Measurements from ENCODE around the gene ERP44.
"Not testable (repeated sequence)": the region's sequence is repeated elsewhere in the genome, so short reads cannot be mapped to it uniquely, and the experiment has no call there.

Gene ERP44

DNA sequence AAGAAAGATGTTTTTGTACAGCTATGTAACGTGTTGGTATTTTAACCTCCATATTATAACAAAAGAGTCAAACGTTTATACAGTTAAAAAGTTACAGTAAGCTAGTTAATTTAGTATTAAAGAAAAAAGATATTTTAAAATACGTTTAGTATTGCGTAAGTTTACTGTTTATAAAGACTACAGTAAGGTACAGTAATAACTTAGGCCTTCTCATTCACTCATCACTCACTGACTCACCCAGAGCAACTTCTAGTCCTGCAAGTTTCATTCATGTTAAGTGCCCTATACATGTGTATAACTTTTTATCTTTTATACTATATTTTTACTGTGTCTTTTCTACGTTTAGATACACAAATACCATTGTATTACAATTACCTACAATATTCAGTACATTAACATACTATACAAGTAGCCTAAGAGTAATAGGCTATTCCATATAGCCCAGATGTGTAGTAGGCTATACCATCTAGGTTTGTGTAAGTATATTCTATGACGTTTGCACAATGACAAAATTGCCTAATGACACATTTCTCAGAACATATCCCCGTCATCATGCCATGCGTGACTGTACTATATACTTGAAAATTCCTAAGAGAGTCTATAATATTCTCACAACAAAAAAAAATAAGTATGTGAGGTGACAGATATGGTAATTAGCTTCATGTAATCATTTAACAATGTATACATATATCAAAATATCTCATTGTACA, 33.8 kb downstream of the ERP44 start:
- Histone ChIP-seq H3K9ac (ENCODE audit: low read length) (no peak overlapping the region), H3K4me1 (ENCODE audit: insufficient read depth, low read length) (peaks cover 3% of the 10 kb centered on the region), H3K9me3 (ENCODE audit: low read length) (no peaks in the 10 kb centered on the region), H3K36me3 (ENCODE audit: insufficient read depth, low read length) (no peaks in the 10 kb centered on the region), H3K27ac (ENCODE audit: low read depth, low read length) (no peak overlapping the region), H3K4me3 (ENCODE audit: low read depth in 1 of 2, low read length in 2 of 2) (no peak overlapping the region), H3K27me3 (ENCODE audit: control insufficient read depth in 1 of 2, insufficient read depth in 2 of 2, low read length in 2 of 2) (no peaks in the 10 kb centered on the region)

DNA sequence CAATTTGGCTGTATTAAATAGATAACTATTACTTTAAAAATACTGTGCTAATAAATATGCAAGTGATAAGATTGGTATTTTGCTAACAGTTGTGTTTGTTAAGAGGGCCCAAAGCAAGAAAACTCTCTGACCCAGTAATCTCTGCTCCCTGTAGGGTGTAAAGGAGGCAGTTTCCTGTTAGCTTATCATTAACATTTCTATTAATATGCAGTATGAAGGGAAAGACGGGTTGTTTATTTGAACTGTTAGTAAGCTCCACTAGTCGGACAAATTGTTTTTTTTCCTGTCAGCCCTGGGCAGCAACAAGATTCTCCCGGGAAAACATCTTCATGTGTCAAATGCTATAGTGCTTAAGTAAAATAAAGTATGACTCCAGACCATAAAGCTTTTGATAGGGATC, 35.6 kb downstream of the ERP44 start:
- H3K9ac ChIP-seq (ENCODE audit: low read length), result no peak overlapping the region
- no peaks in the 10 kb centered on the region for H3K9me3 ChIP-seq (ENCODE audit: low read length)
- H3K27ac ChIP-seq (ENCODE audit: low read depth, low read length), result no peak overlapping the region
- peaks cover 3% of the 10 kb centered on the region for H3K4me1 ChIP-seq (ENCODE audit: insufficient read depth, low read length)
- H3K36me3 ChIP-seq (ENCODE audit: insufficient read depth, low read length), result peaks cover 11% of the 10 kb centered on the region
- no peaks in the 10 kb centered on the region for H3K27me3 ChIP-seq (ENCODE audit: control insufficient read depth in 1 of 2, insufficient read depth in 2 of 2, low read length in 2 of 2)
- no peak overlapping the region for H3K4me3 ChIP-seq (ENCODE audit: low read depth in 1 of 2, low read length in 2 of 2)

DNA sequence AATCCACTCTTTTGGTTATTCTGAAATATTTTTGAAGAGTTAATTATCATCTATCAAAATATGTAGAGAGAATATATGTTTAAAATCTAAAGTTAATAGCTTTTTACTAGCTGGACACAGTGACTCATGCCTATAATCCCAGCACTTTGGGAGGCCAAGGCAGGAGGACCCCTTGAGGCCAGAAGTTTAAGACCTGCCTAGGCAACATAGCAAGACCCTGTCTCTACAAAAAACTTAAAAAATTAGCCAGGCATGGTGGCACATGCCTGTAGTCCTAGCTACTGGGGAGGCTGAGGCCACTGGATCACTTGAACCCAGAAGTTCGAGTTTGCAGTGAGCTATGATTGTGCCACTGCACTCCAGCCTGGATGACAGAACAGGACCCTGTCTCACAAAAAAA, 36.1 kb downstream of the ERP44 start:
- not testable (repeated sequence) for H3K27me3 ChIP-seq (ENCODE audit: control insufficient read depth in 1 of 2, insufficient read depth in 2 of 2, low read length in 2 of 2); H3K27ac ChIP-seq (ENCODE audit: low read depth, low read length); H3K9ac ChIP-seq (ENCODE audit: low read length); H3K4me1 ChIP-seq (ENCODE audit: insufficient read depth, low read length); H3K9me3 ChIP-seq (ENCODE audit: low read length); H3K4me3 ChIP-seq (ENCODE audit: low read depth in 1 of 2, low read length in 2 of 2)
- H3K36me3 ChIP-seq (ENCODE audit: insufficient read depth, low read length), result peaks cover 11% of the 10 kb centered on the region

DNA sequence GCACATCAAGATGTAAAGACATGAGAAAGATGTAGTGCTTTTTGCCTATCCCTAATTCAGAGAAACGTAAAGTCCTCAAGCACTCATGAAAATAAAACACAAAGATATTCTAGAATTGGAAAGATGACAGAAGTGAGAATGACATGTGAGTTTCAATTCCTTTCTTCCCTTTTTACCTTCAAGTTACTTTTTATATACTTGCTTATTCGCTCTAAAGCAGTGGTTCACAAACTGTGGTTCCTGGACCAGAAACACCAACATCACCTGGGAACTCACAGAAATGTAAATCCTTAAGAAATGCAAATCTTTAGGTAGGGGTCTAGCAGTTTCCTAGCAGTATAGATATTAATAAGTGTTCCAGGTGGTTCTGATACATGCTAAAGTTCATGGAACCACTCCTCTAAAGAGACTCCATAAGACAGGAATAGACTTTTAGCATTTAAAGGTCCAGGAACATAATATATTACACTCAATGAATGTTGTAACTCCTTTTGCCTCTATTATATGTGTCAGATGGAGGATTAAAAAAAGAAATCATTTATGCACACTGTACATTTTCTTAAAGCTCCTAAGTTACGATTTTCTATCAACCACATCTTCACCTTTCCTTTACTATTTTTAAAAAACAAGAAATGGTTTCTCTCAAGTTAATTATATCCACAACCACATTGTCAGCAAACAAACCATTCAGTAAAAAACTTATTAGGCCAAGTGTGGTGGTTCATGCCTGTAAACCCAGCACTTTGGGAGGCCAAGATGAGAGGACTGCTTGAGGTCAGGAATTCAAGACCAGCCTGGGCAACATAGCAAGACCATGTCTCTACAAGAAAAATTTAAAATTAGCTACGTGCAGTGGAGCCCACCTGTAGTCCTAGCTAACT, 39.9 kb downstream of the ERP44 start:
- Histone ChIP-seq H3K9me3 (ENCODE audit: low read length) (no peaks in the 10 kb centered on the region), H3K27ac (ENCODE audit: low read depth, low read length) (no peak overlapping the region), H3K9ac (ENCODE audit: low read length) (no peak overlapping the region), H3K4me1 (ENCODE audit: insufficient read depth, low read length) (peaks cover 3% of the 10 kb centered on the region), H3K36me3 (ENCODE audit: insufficient read depth, low read length) (peaks cover 16% of the 10 kb centered on the region), H3K27me3 (ENCODE audit: control insufficient read depth in 1 of 2, insufficient read depth in 2 of 2, low read length in 2 of 2) (no peaks in the 10 kb centered on the region), H3K4me3 (ENCODE audit: low read depth in 1 of 2, low read length in 2 of 2) (no peak overlapping the region)

DNA sequence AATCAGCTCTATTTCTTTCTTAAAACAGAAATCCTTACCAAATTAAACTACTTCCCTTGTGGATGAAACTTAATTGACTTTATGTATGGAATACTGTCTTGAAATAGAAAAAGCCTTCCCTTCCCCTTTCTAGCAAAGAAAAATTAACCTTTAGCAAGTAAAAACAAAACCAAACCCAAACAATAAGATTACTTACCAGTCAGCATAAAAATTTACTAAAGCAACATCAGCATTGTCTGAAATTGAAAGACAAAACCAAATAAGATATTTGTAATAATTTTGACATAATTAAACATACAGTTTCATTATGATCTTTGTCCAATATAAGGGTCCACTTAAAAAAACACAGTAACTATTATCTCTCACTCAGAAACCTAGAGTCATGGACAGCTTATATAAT, 41.2 kb downstream of the ERP44 start:
- Histone ChIP-seq H3K4me3 (ENCODE audit: low read depth in 1 of 2, low read length in 2 of 2) (no peak overlapping the region), H3K36me3 (ENCODE audit: insufficient read depth, low read length) (peaks cover 16% of the 10 kb centered on the region), H3K27me3 (ENCODE audit: control insufficient read depth in 1 of 2, insufficient read depth in 2 of 2, low read length in 2 of 2) (no peaks in the 10 kb centered on the region), H3K27ac (ENCODE audit: low read depth, low read length) (no peak overlapping the region), H3K9ac (ENCODE audit: low read length) (no peak overlapping the region), H3K9me3 (ENCODE audit: low read length) (no peaks in the 10 kb centered on the region), H3K4me1 (ENCODE audit: insufficient read depth, low read length) (no peaks in the 10 kb centered on the region)

DNA sequence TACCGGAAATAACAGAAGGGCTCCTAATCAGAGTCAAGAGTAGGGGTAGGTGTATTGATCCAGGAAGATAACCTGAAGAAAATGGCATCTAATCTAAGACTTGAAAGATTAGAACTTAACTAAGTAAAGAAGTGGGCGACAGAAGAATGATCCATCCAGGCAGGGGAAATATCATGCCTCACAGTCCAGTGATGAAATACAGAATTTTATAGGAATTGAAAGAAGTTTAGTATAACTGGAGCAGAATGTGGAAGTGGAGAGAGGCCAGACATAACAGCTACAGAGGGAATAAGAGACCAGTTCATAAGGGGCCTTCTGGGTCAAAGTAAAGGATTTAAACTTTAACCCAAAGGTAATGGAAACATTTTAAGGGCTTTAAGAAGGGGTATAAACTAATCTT, 42.2 kb downstream of the ERP44 start:
- Histone ChIP-seq H3K9me3 (ENCODE audit: low read length) (no peaks in the 10 kb centered on the region), H3K4me1 (ENCODE audit: insufficient read depth, low read length) (no peaks in the 10 kb centered on the region), H3K27me3 (ENCODE audit: control insufficient read depth in 1 of 2, insufficient read depth in 2 of 2, low read length in 2 of 2) (no peaks in the 10 kb centered on the region), H3K9ac (ENCODE audit: low read length) (no peak overlapping the region), H3K36me3 (ENCODE audit: insufficient read depth, low read length) (peaks cover 16% of the 10 kb centered on the region), H3K4me3 (ENCODE audit: low read depth in 1 of 2, low read length in 2 of 2) (no peak overlapping the region), H3K27ac (ENCODE audit: low read depth, low read length) (no peak overlapping the region)

DNA sequence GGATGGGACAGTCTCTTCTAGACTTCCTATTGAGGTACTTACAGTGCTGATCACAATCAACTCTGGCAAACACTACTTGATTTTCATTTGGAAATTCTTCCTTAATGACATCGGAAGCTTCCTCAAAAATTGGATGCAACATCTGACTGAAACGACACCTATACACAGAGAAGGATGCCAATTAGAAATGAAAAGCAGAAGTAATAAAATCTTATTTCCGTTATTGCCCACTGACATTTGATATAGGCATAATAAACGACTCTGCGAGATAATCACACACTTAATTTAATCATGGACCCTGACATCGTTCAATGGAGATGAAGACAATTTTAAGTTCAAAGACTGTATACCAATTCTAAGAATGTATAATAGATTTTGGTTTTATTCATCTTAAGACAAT, 46.4 kb downstream of the ERP44 start:
- no peaks in the 10 kb centered on the region for H3K4me1 ChIP-seq (ENCODE audit: insufficient read depth, low read length)
- H3K27ac ChIP-seq (ENCODE audit: low read depth, low read length), result no peak overlapping the region
- no peaks in the 10 kb centered on the region for H3K27me3 ChIP-seq (ENCODE audit: control insufficient read depth in 1 of 2, insufficient read depth in 2 of 2, low read length in 2 of 2)
- H3K4me3 ChIP-seq (ENCODE audit: low read depth in 1 of 2, low read length in 2 of 2), result no peak overlapping the region
- peaks cover 10% of the 10 kb centered on the region for H3K36me3 ChIP-seq (ENCODE audit: insufficient read depth, low read length)
- H3K9me3 ChIP-seq (ENCODE audit: low read length), result no peaks in the 10 kb centered on the region
- H3K9ac ChIP-seq (ENCODE audit: low read length), result no peak overlapping the region

DNA sequence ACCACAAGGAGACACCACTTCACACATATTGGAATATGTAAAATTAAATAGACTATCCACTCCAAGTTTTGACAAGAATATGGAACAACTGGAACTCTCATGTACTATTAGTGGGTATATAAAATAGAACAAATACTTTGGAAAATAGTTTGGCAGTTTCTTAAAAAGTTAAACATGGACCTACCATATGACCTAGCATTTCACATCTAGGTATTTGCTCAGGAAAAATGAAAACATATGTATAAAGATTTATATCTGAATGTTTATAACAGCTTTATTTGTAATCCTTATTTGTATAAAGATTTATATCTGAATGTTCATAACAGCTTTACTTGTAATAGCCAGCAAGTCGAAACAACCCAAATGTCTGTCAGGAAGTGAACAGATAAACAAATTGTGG, 49.2 kb downstream of the ERP44 start:
- H3K27me3 ChIP-seq (ENCODE audit: control insufficient read depth in 1 of 2, insufficient read depth in 2 of 2, low read length in 2 of 2), result no peaks in the 10 kb centered on the region
- peaks cover 14% of the 10 kb centered on the region for H3K36me3 ChIP-seq (ENCODE audit: insufficient read depth, low read length)
- no peaks in the 10 kb centered on the region for H3K9me3 ChIP-seq (ENCODE audit: low read length)
- no peak overlapping the region for H3K9ac ChIP-seq (ENCODE audit: low read length)
- H3K27ac ChIP-seq (ENCODE audit: low read depth, low read length), result no peak overlapping the region
- no peaks in the 10 kb centered on the region for H3K4me1 ChIP-seq (ENCODE audit: insufficient read depth, low read length)
- no peak overlapping the region for H3K4me3 ChIP-seq (ENCODE audit: low read depth in 1 of 2, low read length in 2 of 2)

DNA sequence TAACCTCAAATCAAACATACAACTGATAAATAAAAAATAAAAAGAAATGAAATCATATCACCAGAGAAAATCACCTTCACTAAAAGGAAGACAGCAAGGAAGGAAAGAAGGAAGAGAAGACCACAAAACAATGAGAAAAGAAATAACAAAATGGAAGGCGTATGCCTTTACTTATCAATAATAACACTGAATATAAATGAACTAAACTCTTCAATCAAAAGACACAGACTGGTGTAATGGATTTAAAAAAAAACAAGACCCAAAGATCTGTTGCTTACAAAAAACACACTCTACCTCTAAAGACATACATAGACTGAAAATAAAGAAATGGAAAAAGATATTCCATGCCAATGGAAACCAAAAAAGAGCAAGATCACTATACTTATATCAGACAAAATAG, 60.3 kb downstream of the ERP44 start:
- Histone ChIP-seq H3K27me3 (ENCODE audit: control insufficient read depth in 1 of 2, insufficient read depth in 2 of 2, low read length in 2 of 2) (no peaks in the 10 kb centered on the region), H3K9me3 (ENCODE audit: low read length) (no peaks in the 10 kb centered on the region), H3K36me3 (ENCODE audit: insufficient read depth, low read length) (no peaks in the 10 kb centered on the region), H3K4me3 (ENCODE audit: low read depth in 1 of 2, low read length in 2 of 2) (no peak overlapping the region), H3K4me1 (ENCODE audit: insufficient read depth, low read length) (peaks cover 10% of the 10 kb centered on the region), H3K9ac (ENCODE audit: low read length) (no peak overlapping the region), H3K27ac (ENCODE audit: low read depth, low read length) (no peak overlapping the region)

DNA sequence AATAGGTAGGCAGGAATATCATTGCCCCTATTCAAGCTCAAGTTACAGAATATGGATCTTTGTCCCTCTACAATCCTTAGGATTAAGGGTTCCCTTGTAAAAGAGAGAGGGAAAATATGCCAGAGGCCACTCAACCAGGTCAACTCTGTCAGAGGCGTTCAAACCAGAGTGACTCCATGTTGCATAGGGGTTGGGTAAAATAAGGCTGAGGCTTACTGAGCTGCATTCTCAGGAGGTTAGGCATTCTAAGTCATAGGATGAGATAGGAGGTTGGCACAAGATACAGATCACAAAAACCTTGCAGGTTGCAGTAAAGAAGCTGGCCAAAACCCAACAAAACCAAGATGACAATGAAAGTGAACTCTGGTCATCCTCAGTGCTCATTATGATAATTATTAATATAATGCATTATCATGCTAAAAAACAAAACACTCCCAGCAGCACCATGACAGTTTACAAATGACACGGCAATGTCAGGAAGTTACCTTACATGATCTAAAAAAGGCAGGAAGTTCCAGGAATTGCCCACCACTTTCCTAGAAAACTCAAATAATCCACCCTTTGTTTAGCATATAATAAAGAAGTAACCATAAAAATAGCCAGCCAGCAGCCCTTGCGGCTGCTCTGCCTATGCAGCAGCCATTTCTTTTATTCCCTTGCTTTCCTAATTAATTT, 64.8 kb downstream of the ERP44 start:
- Histone ChIP-seq H3K9ac (ENCODE audit: low read length) (no peak overlapping the region), H3K4me3 (ENCODE audit: low read depth in 1 of 2, low read length in 2 of 2) (no peak overlapping the region), H3K36me3 (ENCODE audit: insufficient read depth, low read length) (no peaks in the 10 kb centered on the region), H3K4me1 (ENCODE audit: insufficient read depth, low read length) (peaks cover 13% of the 10 kb centered on the region), H3K9me3 (ENCODE audit: low read length) (no peaks in the 10 kb centered on the region), H3K27me3 (ENCODE audit: control insufficient read depth in 1 of 2, insufficient read depth in 2 of 2, low read length in 2 of 2) (no peaks in the 10 kb centered on the region), H3K27ac (ENCODE audit: low read depth, low read length) (no peak overlapping the region)

DNA sequence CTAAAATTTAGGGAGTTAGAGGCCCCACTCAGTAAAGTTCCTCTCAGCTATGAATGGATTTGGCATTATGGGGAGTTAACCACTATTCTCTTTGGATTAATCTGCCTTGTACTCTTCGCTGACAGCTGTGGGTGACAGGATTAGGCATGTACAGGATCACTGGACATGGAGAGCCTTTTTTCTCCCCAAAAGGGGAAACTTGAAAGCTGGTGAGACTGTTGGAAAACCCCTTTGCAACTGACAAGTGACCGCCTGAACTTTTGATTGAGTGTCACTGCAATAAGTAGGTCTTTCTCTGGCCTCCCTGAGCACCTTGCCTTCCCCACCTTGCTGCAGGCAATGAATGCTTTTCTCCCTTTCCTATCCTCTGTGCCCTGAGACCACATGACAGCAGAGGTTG, 68.3 kb downstream of the ERP44 start:
- Histone ChIP-seq H3K4me1 (ENCODE audit: insufficient read depth, low read length) (peaks cover 3% of the 10 kb centered on the region), H3K36me3 (ENCODE audit: insufficient read depth, low read length) (no peaks in the 10 kb centered on the region), H3K27ac (ENCODE audit: low read depth, low read length) (no peak overlapping the region), H3K9me3 (ENCODE audit: low read length) (no peaks in the 10 kb centered on the region), H3K27me3 (ENCODE audit: control insufficient read depth in 1 of 2, insufficient read depth in 2 of 2, low read length in 2 of 2) (no peaks in the 10 kb centered on the region), H3K9ac (ENCODE audit: low read length) (no peak overlapping the region), H3K4me3 (ENCODE audit: low read depth in 1 of 2, low read length in 2 of 2) (no peak overlapping the region)

All from muscle layer of colon (tissue), 2 donors.